ENCODE measurements around the gene HRH1. TPM values are rescaled to one million over a fixed set of nuclear protein-coding genes. Genes with fewer than 3 reads are reported as not detected.
"Not testable (repeated sequence)": the region's sequence is repeated elsewhere in the genome, so short reads cannot be mapped to it uniquely, and the experiment has no call there.

HRH1 gene
- total RNA-seq, 1 experiment from 2014 or later = 0.04 TPM

DNA sequence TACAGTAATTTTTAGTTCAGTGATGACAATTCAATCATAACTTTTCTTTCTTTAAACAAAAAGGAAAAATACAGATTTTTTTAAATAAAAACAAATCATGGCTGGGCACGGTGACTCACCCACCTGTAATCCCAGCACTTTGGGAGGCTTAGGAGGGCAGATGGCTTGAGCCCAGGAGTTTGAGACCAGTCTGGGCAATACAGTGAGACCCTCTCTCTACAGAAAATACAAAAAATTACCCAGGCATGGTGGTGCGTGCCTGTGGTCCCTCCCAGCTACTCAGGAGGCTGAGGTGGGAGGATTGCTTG, 92.3 kb downstream of the HRH1 start:
- Histone ChIP-seq H3K9me3 (replicated peaks) (no peaks in the 10 kb centered on the region), H3K4me3 (no peak overlapping the region), H3K4me1 (no peaks in the 10 kb centered on the region), H3K27me3 (no peaks in the 10 kb centered on the region), H3K36me3 (no peaks in the 10 kb centered on the region), H3K27ac (no peak overlapping the region)
- no peak for DNase-seq

- Histone ChIP-seq H3K4me3 (no peak overlapping the region), H3K27me3 (no peaks in the 10 kb centered on the region), H3K9me3 (replicated peaks) (no peaks in the 10 kb centered on the region), H3K36me3 (no peaks in the 10 kb centered on the region), H3K27ac (no peak overlapping the region), H3K4me1 (no peaks in the 10 kb centered on the region)
- no peak for DNase-seq
Observed at GRCh38 chr3:11247362-11247761, 93.1 kb downstream of the HRH1 start.

GRCh38 chr3:11248596-11248995, 94.3 kb downstream of the HRH1 start:
- H3K9me3 ChIP-seq (replicated peaks) = no peaks in the 10 kb centered on the region; the same call in 1 of the 2 replicates
- H3K36me3 ChIP-seq = no peaks in the 10 kb centered on the region
- no peaks in the 10 kb centered on the region for H3K4me1 ChIP-seq
- H3K4me3 ChIP-seq = no peak overlapping the region
- no peak for DNase-seq
- no peak overlapping the region for H3K27ac ChIP-seq
- peaks cover 4% of the 10 kb centered on the region; the same call in 1 of the 2 replicates for H3K27me3 ChIP-seq

DNA sequence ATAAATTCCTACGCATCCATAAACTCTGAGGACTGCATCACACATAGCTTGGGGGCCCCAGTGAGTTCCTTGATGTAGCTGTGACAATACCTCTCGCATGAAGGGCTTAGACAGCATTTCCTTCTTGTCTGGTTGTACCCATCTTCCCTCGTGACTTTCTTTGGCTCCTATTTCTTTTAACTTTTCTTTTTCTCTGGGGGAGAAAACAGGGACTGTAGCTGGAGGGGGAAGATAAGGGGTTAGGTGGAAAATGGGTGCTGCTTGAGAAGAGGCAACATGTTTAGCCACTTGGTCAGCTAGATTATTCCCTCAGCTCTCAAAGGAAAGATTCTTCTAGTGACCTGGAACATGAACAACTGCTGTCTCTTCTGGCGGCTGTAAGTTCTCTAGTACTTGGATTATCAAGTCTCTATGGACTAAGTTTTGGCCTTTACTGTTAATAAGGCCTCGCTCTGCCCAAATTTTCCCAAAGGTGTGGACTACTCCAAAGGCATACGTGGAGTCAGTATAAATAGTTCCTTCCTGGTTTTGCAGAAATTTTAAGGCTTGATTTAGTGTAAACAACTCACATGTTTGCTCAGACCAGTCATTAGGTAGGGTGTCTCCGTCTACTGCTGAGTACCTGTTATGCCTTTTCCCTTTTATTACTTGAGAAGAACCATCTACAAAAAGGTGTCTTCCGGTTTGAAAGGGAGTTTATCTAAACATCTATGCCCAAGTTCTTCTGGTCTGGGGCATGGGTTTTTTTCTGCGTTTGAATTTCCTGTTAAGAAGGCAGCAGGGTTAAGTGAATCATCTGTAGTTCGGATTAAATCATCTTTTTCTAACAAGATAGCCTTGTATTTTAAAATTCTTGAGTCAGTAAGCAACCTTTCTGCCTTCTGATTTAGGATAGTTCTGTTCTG, 96.9 kb downstream of the HRH1 start:
- DNase-seq = no peak
- Histone ChIP-seq H3K27me3 (peaks cover 10% of the 10 kb centered on the region; the same call in 1 of the 2 replicates), H3K27ac (no peak overlapping the region), H3K9me3 (replicated peaks) (no peaks in the 10 kb centered on the region; the same call in 1 of the 2 replicates), H3K4me3 (no peak overlapping the region), H3K36me3 (no peaks in the 10 kb centered on the region), H3K4me1 (no peaks in the 10 kb centered on the region)

GRCh38 chr3:11251807-11252176, 97.5 kb downstream of the HRH1 start:
- H3K27ac ChIP-seq = no peak overlapping the region
- H3K36me3 ChIP-seq = no peaks in the 10 kb centered on the region
- DNase-seq = no peak
- no peaks in the 10 kb centered on the region; the same call in 1 of the 2 replicates for H3K9me3 ChIP-seq (replicated peaks)
- peaks cover 10% of the 10 kb centered on the region; the same call in 1 of the 2 replicates for H3K27me3 ChIP-seq
- H3K4me1 ChIP-seq = no peaks in the 10 kb centered on the region
- H3K4me3 ChIP-seq = no peak overlapping the region

GRCh38 chr3:11254876-11255275, 100.6 kb downstream of the HRH1 start:
- H3K27ac ChIP-seq = no peak overlapping the region
- no peak overlapping the region for H3K4me3 ChIP-seq
- no peaks in the 10 kb centered on the region; the same call in 1 of the 2 replicates for H3K9me3 ChIP-seq (replicated peaks)
- no peaks in the 10 kb centered on the region for H3K4me1 ChIP-seq
- DNase-seq = no peak
- peaks cover 10% of the 10 kb centered on the region; the same call in 1 of the 2 replicates for H3K27me3 ChIP-seq
- H3K36me3 ChIP-seq = no peaks in the 10 kb centered on the region

DNA sequence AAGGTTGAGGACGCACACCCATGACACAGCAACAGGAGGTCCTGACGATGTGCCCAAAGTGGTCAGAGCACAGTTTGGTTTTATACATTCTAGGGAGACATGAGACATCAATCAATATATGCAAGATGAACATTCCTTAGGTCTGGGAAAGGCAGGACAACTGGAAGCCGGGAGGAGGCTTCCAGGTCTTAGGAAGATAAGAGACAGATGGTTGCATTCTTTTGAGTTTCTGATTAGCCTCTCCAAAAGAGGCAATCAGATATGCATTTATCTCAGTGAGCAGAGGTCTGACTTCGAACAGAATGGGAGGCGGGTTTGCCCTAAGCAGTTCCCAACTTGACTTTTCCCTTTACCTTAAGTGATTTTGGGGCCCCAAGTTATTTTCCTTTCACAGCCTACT, 101.2 kb downstream of the HRH1 start:
- not testable (repeated sequence) for H3K27me3 ChIP-seq; H3K36me3 ChIP-seq; H3K27ac ChIP-seq; H3K4me1 ChIP-seq; DNase-seq; H3K9me3 ChIP-seq (replicated peaks); H3K4me3 ChIP-seq

- no peaks in the 10 kb centered on the region for H3K9me3 ChIP-seq (replicated peaks)
- no peak for DNase-seq
- no peak overlapping the region for H3K4me3 ChIP-seq
- H3K27ac ChIP-seq = no peak overlapping the region
- peaks cover 12% of the 10 kb centered on the region for H3K27me3 ChIP-seq
- H3K36me3 ChIP-seq = no peaks in the 10 kb centered on the region
- no peaks in the 10 kb centered on the region for H3K4me1 ChIP-seq
Observed at GRCh38 chr3:11258958-11259357, 104.7 kb downstream of the HRH1 start.

DNA sequence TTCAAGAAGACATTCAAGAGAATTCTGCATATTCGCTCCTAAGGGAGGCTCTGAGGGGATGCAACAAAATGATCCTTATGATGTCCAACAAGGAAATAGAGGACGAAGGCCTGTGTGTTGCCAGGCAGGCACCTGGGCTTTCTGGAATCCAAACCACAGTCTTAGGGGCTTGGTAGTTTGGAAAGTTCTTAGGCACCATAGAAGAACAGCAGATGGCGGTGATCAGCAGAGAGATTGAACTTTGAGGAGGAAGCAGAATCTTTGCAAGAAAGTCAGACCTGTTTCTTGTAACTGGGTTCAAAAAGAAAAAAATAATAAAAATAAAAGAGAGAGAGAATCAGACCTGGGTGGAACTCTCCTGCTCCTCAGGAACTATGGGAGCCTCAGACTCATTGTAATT, 106.2 kb downstream of the HRH1 start:
- Histone ChIP-seq H3K27ac (no peak overlapping the region), H3K36me3 (no peaks in the 10 kb centered on the region; the same call in 1 of the 2 replicates), H3K9me3 (replicated peaks) (no peaks in the 10 kb centered on the region), H3K27me3 (peaks cover 12% of the 10 kb centered on the region), H3K4me3 (no peak overlapping the region), H3K4me1 (no peaks in the 10 kb centered on the region)
- no peak for DNase-seq

DNA sequence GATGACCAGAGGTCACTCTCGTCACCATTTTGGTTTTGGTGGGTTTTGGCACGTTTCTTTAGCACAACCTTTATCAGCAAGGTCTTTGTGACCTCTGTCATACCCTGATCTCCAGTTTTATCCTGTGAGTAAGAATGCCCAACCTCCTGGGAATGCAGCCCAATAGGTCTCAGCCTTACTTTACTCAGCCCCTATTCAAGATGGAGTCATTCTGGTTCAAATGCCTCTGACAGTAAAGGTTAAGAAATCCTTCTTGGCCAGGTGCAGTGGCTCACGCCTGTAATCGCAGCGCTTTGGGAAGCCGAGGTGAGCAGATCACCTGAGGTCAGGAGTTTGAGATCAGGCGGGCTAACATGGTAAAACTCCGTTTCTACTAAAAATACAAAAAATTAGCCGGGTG, 114.7 kb downstream of the HRH1 start:
- Histone ChIP-seq H3K27me3 (no peaks in the 10 kb centered on the region), H3K9me3 (replicated peaks) (no peaks in the 10 kb centered on the region), H3K27ac (no peak overlapping the region), H3K36me3 (no peaks in the 10 kb centered on the region; the same call in 1 of the 2 replicates), H3K4me3 (no peak overlapping the region), H3K4me1 (no peaks in the 10 kb centered on the region)
- DNase-seq = no peak

DNA sequence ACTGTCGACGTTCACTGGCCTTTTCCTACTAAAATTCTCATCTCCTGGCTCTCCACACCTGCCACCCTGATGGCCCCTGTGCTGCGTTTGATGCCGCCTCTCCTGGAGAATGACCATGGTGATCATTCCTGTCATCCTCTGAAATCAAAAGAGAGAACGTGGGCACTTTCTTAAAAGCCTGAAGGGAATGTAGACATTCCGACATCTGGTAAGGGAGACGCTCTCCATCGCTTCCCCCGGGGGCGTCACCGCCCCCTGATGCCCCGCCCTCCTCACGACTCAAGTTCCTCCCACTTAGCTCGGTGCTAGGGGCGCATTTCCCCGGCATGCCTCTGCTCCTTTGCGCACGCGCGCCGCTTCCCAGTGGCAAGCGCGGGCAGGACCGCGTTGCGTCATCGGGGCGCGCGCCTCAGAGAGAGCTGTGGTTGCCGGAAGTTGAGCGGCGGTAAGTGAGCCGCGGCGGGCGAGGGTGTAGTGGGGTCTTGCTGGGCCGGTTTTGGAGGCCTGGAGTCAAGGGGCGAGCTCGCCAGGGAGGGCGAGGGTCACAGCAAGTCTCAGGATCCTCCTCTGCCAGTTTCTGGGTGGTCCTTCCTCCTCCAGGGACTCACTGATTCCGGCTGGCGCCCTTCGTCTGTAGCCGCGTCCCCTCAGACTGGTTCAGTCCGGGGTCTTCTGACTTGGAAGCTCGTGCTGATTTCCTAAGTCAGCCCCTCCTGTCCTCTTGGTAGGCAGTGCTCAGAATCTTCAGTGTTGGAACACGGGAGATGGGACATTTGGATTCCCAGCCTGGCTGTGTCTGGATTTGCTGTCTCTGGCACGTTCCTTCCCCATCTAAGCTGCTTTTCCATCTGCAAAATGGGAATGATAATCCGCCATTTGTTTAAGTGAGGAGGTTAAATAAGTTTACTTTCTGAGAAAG, 118.0 kb downstream of the HRH1 start, which contains the start of gene ATG7:
ATG7 (plus strand) TSS at position 412 of the 919 bp plus-strand sequence. CDS start 26,299 bp downstream, outside the sequence.
- Histone ChIP-seq H3K4me1 (no peaks in the 10 kb centered on the region), H3K36me3 (no peaks in the 10 kb centered on the region), H3K4me3 (peak within 1 kb of the TSS; percentile 80), H3K27me3 (no peaks in the 10 kb centered on the region), H3K27ac (peak within 1 kb of the TSS; percentile 73), H3K9me3 (replicated peaks) (no peaks in the 10 kb centered on the region)
- DNase-seq = peak; percentile 96 to 97

GRCh38 chr3:11272906-11273574, 118.7 kb downstream of the HRH1 start:
- H3K9me3 ChIP-seq (replicated peaks) = no peaks in the 10 kb centered on the region
- H3K27me3 ChIP-seq = no peaks in the 10 kb centered on the region
- peak overlapping the region; percentile 73 for H3K27ac ChIP-seq
- no peaks in the 10 kb centered on the region for H3K36me3 ChIP-seq
- no peak for DNase-seq
- H3K4me3 ChIP-seq = peak overlapping the region; percentile 80
- H3K4me1 ChIP-seq = no peaks in the 10 kb centered on the region

- Histone ChIP-seq H3K36me3 (no peaks in the 10 kb centered on the region), H3K27ac (no peak overlapping the region), H3K4me3 (no peak overlapping the region), H3K27me3 (no peaks in the 10 kb centered on the region), H3K4me1 (no peaks in the 10 kb centered on the region), H3K9me3 (replicated peaks) (no peaks in the 10 kb centered on the region)
- no peak for DNase-seq
Observed at GRCh38 chr3:11273891-11274291, 119.6 kb downstream of the HRH1 start.

DNA sequence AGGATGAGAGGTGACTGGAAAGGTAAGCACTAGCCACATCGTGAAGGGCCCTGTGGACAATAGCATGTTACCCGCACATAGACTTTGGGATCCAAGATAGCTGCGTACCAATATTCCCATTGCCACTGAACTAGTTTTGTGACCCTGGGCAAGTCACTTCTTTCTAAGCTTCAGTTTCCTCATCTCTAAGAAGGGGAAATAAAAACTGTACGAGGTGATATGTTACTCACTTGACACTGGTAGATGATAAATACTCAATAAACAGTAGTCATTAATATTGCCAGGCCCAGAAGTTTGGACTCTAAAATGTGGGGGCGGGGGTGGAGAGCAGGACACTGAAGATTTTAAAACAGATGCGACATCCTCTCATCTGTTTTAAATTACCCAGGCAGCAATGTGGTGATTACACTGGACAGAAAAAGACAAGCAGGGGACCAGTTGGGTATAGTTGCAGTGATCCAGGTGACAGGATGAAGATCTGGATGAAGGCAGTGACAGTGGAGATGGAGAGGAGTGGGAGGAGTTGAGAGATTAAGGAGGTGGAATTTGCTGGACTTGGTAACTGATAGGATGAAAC, 120.4 kb downstream of the HRH1 start:
- DNase-seq = no peak
- Histone ChIP-seq H3K36me3 (no peaks in the 10 kb centered on the region), H3K9me3 (replicated peaks) (no peaks in the 10 kb centered on the region), H3K4me3 (no peak overlapping the region), H3K27me3 (no peaks in the 10 kb centered on the region), H3K4me1 (no peaks in the 10 kb centered on the region), H3K27ac (no peak overlapping the region)
